Gastroesophageal sphincter (tissue), 3 donors: ENCODE data around the gene HSF5.

Experiments
- EP300 ChIP-seq: sonication (generic); formaldehyde crosslinking; IDR thresholded peaks from one replicate; pipeline ENCODE4 v1.6.1; 2017; ENCODE audit warnings: antibody characterized with exemption, mild to moderate bottlenecking
- POLR2A ChIP-seq, 2 donors: fragments of 450-650 bp; IDR thresholded peaks; one replicate each; pipeline ENCODE4 v1.6.1; 2017; ENCODE audit warnings: antibody characterized with exemption in 2 of 2, mild to moderate bottlenecking in 2 of 2, moderate library complexity in 1 of 2
- POLR2AphosphoS5 ChIP-seq: sonication (generic); formaldehyde crosslinking; IDR thresholded peaks from one replicate; pipeline ENCODE4 v1.6.1; 2017; ENCODE audit warnings: antibody characterized with exemption
- TF ChIP-seq, protein P1 (sequence below), 4 experiments: fragments of 200-600 bp in 2 of 4; fragments of 450-650 bp in 2 of 4; sonication (generic) in 1 of 4; IDR thresholded peaks; one replicate each; pipeline ENCODE4 v1.5.1; 2017 to 2019; ENCODE audit warnings: antibody characterized with exemption in 4 of 4, mild to moderate bottlenecking in 2 of 4, moderate library complexity in 2 of 4

DNA sequence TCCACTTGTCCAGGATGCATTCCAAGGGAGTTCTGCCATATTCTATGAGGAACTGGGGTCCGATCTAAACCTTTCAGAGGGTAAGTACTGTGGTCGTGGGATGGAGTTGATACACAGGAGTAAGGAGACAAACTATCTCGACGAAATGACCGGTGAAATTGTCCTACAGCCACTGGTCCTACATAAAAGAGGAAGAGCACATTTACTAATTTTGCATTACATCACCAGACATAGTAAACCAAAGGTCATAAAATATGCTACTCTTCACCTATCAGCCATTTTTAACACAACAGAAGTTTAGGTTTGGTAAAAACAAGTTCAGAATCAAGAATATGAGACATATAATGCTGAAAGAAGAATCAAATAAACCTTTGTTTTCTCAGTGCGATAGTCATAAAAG lies 8.1 kb downstream of the HSF5 start:
- TF ChIP-seq, protein P1, sequence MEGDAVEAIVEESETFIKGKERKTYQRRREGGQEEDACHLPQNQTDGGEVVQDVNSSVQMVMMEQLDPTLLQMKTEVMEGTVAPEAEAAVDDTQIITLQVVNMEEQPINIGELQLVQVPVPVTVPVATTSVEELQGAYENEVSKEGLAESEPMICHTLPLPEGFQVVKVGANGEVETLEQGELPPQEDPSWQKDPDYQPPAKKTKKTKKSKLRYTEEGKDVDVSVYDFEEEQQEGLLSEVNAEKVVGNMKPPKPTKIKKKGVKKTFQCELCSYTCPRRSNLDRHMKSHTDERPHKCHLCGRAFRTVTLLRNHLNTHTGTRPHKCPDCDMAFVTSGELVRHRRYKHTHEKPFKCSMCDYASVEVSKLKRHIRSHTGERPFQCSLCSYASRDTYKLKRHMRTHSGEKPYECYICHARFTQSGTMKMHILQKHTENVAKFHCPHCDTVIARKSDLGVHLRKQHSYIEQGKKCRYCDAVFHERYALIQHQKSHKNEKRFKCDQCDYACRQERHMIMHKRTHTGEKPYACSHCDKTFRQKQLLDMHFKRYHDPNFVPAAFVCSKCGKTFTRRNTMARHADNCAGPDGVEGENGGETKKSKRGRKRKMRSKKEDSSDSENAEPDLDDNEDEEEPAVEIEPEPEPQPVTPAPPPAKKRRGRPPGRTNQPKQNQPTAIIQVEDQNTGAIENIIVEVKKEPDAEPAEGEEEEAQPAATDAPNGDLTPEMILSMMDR (IDR thresholded peaks at IDR 0.05) = no peak
- TF ChIP-seq POLR2AphosphoS5 (no peak), EP300 (no peak), POLR2A (IDR thresholded peaks at IDR 0.05) (no peak)
